Smooth muscle cell (in vitro differentiated cells): ENCODE measurements around the gene GPC6. TPM values are rescaled to one million over a fixed set of nuclear protein-coding genes. Genes with fewer than 3 reads are reported as not detected.
A peak's percentile ranks its signal among the peaks of the same experiment; 100 is the strongest.

Experiments used
- DNase-seq: peaks from one replicate; lab custom pipeline; 2025; ENCODE audit not compliant: unreplicated experiment; lab: John Stamatoyannopoulos, UW
- H2AFZ ChIP-seq: fragments of 200-600 bp; sonication (generic); 2 replicates; pipeline ENCODE4 v1.6.0; 2016; ENCODE audit warnings: antibody characterized with exemption, low read depth, mild to moderate bottlenecking
- H3F3A ChIP-seq: fragments of 200-600 bp; sonication (generic); 2 replicates; pipeline ENCODE4 v1.6.0; 2017; ENCODE audit warnings: antibody characterized with exemption, low read depth
- H3K27ac ChIP-seq: fragments of 200-600 bp; sonication (generic); 2 replicates; pipeline ENCODE4 v1.5.1; 2016; ENCODE audit warnings: low read depth, mild to moderate bottlenecking
- H3K27me3 ChIP-seq: fragments of 200-600 bp; sonication (generic); 2 replicates; pipeline ENCODE4 v1.6.1; 2016; ENCODE audit warnings: low read depth, mild to moderate bottlenecking
- H3K36me3 ChIP-seq: fragments of 200-600 bp; sonication (generic); 2 replicates; pipeline ENCODE4 v1.5.1; 2016; ENCODE audit warnings: low read depth
- H3K4me1 ChIP-seq: fragments of 200-600 bp; sonication (generic); 2 replicates; pipeline ENCODE4 v1.5.1; 2016; ENCODE audit warnings: low read depth
- H3K4me2 ChIP-seq: fragments of 200-600 bp; sonication (generic); 2 replicates; pipeline ENCODE4 v1.6.0; 2016; ENCODE audit warnings: mild to moderate bottlenecking
- H3K4me3 ChIP-seq: fragments of 200-600 bp; sonication (generic); 2 replicates; pipeline ENCODE4 v1.5.1; 2016; ENCODE audit warnings: mild to moderate bottlenecking
- H3K79me2 ChIP-seq: fragments of 200-600 bp; sonication (generic); 2 replicates; pipeline ENCODE4 v1.6.0; 2016; ENCODE audit warnings: low read depth, mild to moderate bottlenecking
- H3K9ac ChIP-seq: fragments of 200-600 bp; sonication (generic); 2 replicates; pipeline ENCODE4 v1.6.0; 2016; ENCODE audit warnings: low read depth
- H3K9me3 ChIP-seq: fragments of 200-600 bp; sonication (generic); replicated peaks from 2 replicates; pipeline ENCODE4 v1.5.1; 2016; ENCODE audit warnings: low read depth
- H4K20me1 ChIP-seq: fragments of 200-600 bp; sonication (generic); 2 replicates; pipeline ENCODE4 v1.6.0; 2016; ENCODE audit warnings: low read depth
- CTCF ChIP-seq: fragments of 200-600 bp; sonication (generic); IDR thresholded peaks from 2 replicates; pipeline ENCODE4 v1.5.1; 2017; ENCODE audit warnings: borderline replicate concordance, mild to moderate bottlenecking, antibody characterized with exemption; ENCODE audit not compliant: insufficient read depth, poor library complexity, severe bottlenecking
- WGBS: methylation state at CpG from one replicate; pipeline ENCODE4 v1.1.7; 2016; ENCODE audit warnings: low lambda C conversion rate; 5-methylcytosine and 5-hydroxymethylcytosine counted together
- polyA plus RNA-seq: library from polyadenylated mRNA; unstranded; fragments of >200 nt; fragmentation: Nextera tagmentation; extraction: Ambion mirVana; gene quantifications from 2 replicates; pipeline ENCODE4 v1.2.1, GENCODE V29; 2016
- total RNA-seq: library from RNA; depleted of rRNA; stranded (reverse); fragments of >200 nt; gene quantifications from 2 replicates; pipeline ENCODE4 v1.2.3, GENCODE V29; 2014

Gene GPC6
- total and polyA plus RNA-seq, 2 experiments from 2014 or later, result 19.7 to 68.5 TPM

GRCh38 chr13:94431987-94432386 lies 1205.4 kb downstream of the GPC6 start:
- no peak overlapping the region for H3K27ac ChIP-seq
- no peaks in the 10 kb centered on the region for H4K20me1 ChIP-seq
- H3K27me3 ChIP-seq, result no peaks in the 10 kb centered on the region
- peaks cover 12% of the 10 kb centered on the region for H3F3A ChIP-seq
- H3K79me2 ChIP-seq, result no peaks in the 10 kb centered on the region
- no peak overlapping the region for H3K4me2 ChIP-seq
- no peak overlapping the region for H2AFZ ChIP-seq
- no peaks in the 10 kb centered on the region for H3K36me3 ChIP-seq
- DNase-seq, result no peak
- H3K4me3 ChIP-seq, result no peak overlapping the region
- no peak for TF ChIP-seq CTCF
- H3K9ac ChIP-seq, result no peak overlapping the region
- H3K4me1 ChIP-seq, result peaks cover 12% of the 10 kb centered on the region
- H3K9me3 ChIP-seq, result no peaks in the 10 kb centered on the region

GRCh38 chr13:94433055-94433961 lies 1206.7 kb downstream of the GPC6 start:
- no peak overlapping the region for H3K27ac ChIP-seq
- H3K4me1 ChIP-seq, result peaks cover 12% of the 10 kb centered on the region
- H3K4me2 ChIP-seq, result peak overlapping the region; percentile 71
- H3F3A ChIP-seq, result peaks cover 12% of the 10 kb centered on the region
- no peaks in the 10 kb centered on the region for H3K36me3 ChIP-seq
- H2AFZ ChIP-seq, result peak overlapping the region; percentile 71
- H3K4me3 ChIP-seq, result peak overlapping the region; percentile 28
- 41% methylated on average over 19 of the region's 19 CpGs for WGBS
- no peaks in the 10 kb centered on the region for H3K79me2 ChIP-seq
- H3K9ac ChIP-seq, result no peak overlapping the region
- no peaks in the 10 kb centered on the region for H4K20me1 ChIP-seq
- no peak for DNase-seq
- TF ChIP-seq CTCF, result no peak
- no peaks in the 10 kb centered on the region for H3K9me3 ChIP-seq
- peaks cover 10% of the 10 kb centered on the region for H3K27me3 ChIP-seq

GRCh38 chr13:94435604-94436226 lies 1209.1 kb downstream of the GPC6 start:
- no peak overlapping the region for H3K27ac ChIP-seq
- H3K9me3 ChIP-seq, result no peaks in the 10 kb centered on the region
- H4K20me1 ChIP-seq, result no peaks in the 10 kb centered on the region
- H3K4me1 ChIP-seq, result peaks cover 9% of the 10 kb centered on the region
- H3K36me3 ChIP-seq, result no peaks in the 10 kb centered on the region
- peaks cover 30% of the 10 kb centered on the region for H3K27me3 ChIP-seq
- peaks cover 12% of the 10 kb centered on the region for H3F3A ChIP-seq
- DNase-seq, result no peak
- no peaks in the 10 kb centered on the region for H3K79me2 ChIP-seq
- WGBS, result 45% methylated on average over 4 of the region's 4 CpGs
- H3K4me2 ChIP-seq, result no peak overlapping the region
- H2AFZ ChIP-seq, result no peak overlapping the region
- H3K9ac ChIP-seq, result no peak overlapping the region
- H3K4me3 ChIP-seq, result no peak overlapping the region
- TF ChIP-seq CTCF, result peak; percentile 60

- H3K27ac ChIP-seq, result no peak overlapping the region
- H3K36me3 ChIP-seq, result no peaks in the 10 kb centered on the region
- no peak overlapping the region for H3K9ac ChIP-seq
- H3K79me2 ChIP-seq, result no peaks in the 10 kb centered on the region
- H3K4me3 ChIP-seq, result no peak overlapping the region
- TF ChIP-seq CTCF, result no peak
- H3K4me2 ChIP-seq, result no peak overlapping the region
- H2AFZ ChIP-seq, result no peak overlapping the region
- H3K4me1 ChIP-seq, result no peaks in the 10 kb centered on the region
- no peaks in the 10 kb centered on the region for H4K20me1 ChIP-seq
- H3F3A ChIP-seq, result no peaks in the 10 kb centered on the region
- DNase-seq, result no peak
- H3K9me3 ChIP-seq, result no peaks in the 10 kb centered on the region
- H3K27me3 ChIP-seq, result peaks cover 6% of the 10 kb centered on the region
These were observed 1218.2 kb downstream of the GPC6 start for GRCh38 chr13:94444826-94445225.
